Astrocyte of the cerebellum (primary cell): ENCODE data around the gene CHP2.
"Not testable (repeated sequence)": the region's sequence is repeated elsewhere in the genome, so short reads cannot be mapped to it uniquely, and the experiment has no call there.

Source experiments
- DNase-seq: peaks from one replicate; pipeline ENCODE4 v3.0.0-alpha.2; 2011; ENCODE audit warnings: low read depth
- H3K4me3 ChIP-seq: 2 replicates; pipeline ENCODE4 v1.5.1; 2011; ENCODE audit warnings: mild to moderate bottlenecking, low read depth, low read length, moderate library complexity
- CTCF ChIP-seq: IDR thresholded peaks from 2 replicates; pipeline ENCODE4 v1.5.1; 2012; ENCODE audit warnings: low read length, low read depth, moderate library complexity, mild to moderate bottlenecking; ENCODE audit errors: missing control alignments
- in situ Hi-C: cut with HindIII; loops from 2 replicates; pipeline ENCODE4 v1.10.0; 2017; ENCODE audit warnings: low sequenced_read_pairs

Gene CHP2

GRCh38 chr16:23711785-23712184 is 43.0 kb upstream of the CHP2 start:
- TF ChIP-seq CTCF = no peak
- no peak overlapping the region for H3K4me3 ChIP-seq
- in situ Hi-C loops = no loop called here
- DNase-seq = no peak

GRCh38 chr16:23712976-23713375 is 41.9 kb upstream of the CHP2 start, which contains the start of gene ERN2:
Gene ERN2 (minus strand): TSS chr16:23713222. CDS start chr16:23713187, 35 bp downstream.
- H3K4me3 ChIP-seq = no peak within 1 kb of the TSS
- in situ Hi-C loops = no loop called here
- DNase-seq = no peak
- TF ChIP-seq CTCF = no peak

GRCh38 chr16:23716484-23716883 is 38.3 kb upstream of the CHP2 start:
- in situ Hi-C loops = no loop called here
- DNase-seq = no peak
- H3K4me3 ChIP-seq = no peak overlapping the region
- TF ChIP-seq CTCF = no peak

GRCh38 chr16:23722613-23723240 is 32.1 kb upstream of the CHP2 start:
- H3K4me3 ChIP-seq, DNase-seq, in situ Hi-C loops: not testable (repeated sequence)

GRCh38 chr16:23724096-23724784 is 30.6 kb upstream of the CHP2 start:
- DNase-seq = no peak
- in situ Hi-C loops = no loop called here
- H3K4me3 ChIP-seq = no peak overlapping the region
- TF ChIP-seq CTCF = no peak

- DNase-seq = no peak
- no peak overlapping the region for H3K4me3 ChIP-seq
- TF ChIP-seq CTCF = no peak
- in situ Hi-C loops = no loop called here
Observed at GRCh38 chr16:23724785-23725131, 30.1 kb upstream of the CHP2 start.

- in situ Hi-C loops = no loop called here
- TF ChIP-seq CTCF = no peak
Observed at GRCh38 chr16:23726710-23727109, 28.1 kb upstream of the CHP2 start.

More at GRCh38 chr16:23726710-23727109, 28.1 kb upstream of the CHP2 start:
- no peak overlapping the region for H3K4me3 ChIP-seq
- no peak for DNase-seq
